HG02763 (cell line): Measurements from ENCODE around the gene NKPD1.
A peak's percentile ranks its signal among the peaks of the same experiment; 100 is the strongest.

Source experiments
- ATAC-seq: cut with Tn5 transposase; IDR thresholded peaks from one replicate; pipeline ENCODE4 v1.9.1; 2021; ENCODE audit warnings: mild to moderate bottlenecking, moderate library complexity; ENCODE audit not compliant: unreplicated experiment

The NKPD1 gene

GRCh38 chr19:45160870-45161737 is at the start of gene NKPD1:
Gene NKPD1, minus strand, starts transcription at chr19:45160982. Its CDS starts 832 bp downstream, at chr19:45160150.
- ATAC-seq: no peak

GRCh38 chr19:45206328-45206727 is 45.5 kb upstream of the NKPD1 start:
- no peak for ATAC-seq

GRCh38 chr19:45205810-45206209 is 45.0 kb upstream of the NKPD1 start:
- ATAC-seq: no peak

- ATAC-seq: no peak
Measured at GRCh38 chr19:45202637-45203036, 41.9 kb upstream of the NKPD1 start.

GRCh38 chr19:45200568-45200967 is 39.8 kb upstream of the NKPD1 start:
- no peak for ATAC-seq

- ATAC-seq: no peak
Measured at GRCh38 chr19:45195764-45196163, 35.0 kb upstream of the NKPD1 start.

GRCh38 chr19:45191375-45191774 is 30.6 kb upstream of the NKPD1 start:
- no peak for ATAC-seq

GRCh38 chr19:45189971-45190370 is 29.2 kb upstream of the NKPD1 start:
- ATAC-seq: no peak

- ATAC-seq: no peak
Measured at GRCh38 chr19:45187421-45188100, 26.8 kb upstream of the NKPD1 start.

- no peak for ATAC-seq
Measured at GRCh38 chr19:45186509-45187334, 25.9 kb upstream of the NKPD1 start.

GRCh38 chr19:45184115-45184514 is 23.3 kb upstream of the NKPD1 start:
- no peak for ATAC-seq

- no peak for ATAC-seq
Measured at GRCh38 chr19:45182758-45183157, 22.0 kb upstream of the NKPD1 start.

- ATAC-seq: no peak
Measured at GRCh38 chr19:45180936-45181335, 20.2 kb upstream of the NKPD1 start.

- no peak for ATAC-seq
Measured at GRCh38 chr19:45179892-45180370, 19.1 kb upstream of the NKPD1 start.

- no peak for ATAC-seq
Measured at GRCh38 chr19:45179072-45179891, 18.5 kb upstream of the NKPD1 start.

- peak; percentile 84 for ATAC-seq
Measured at GRCh38 chr19:45178262-45179071, 17.7 kb upstream of the NKPD1 start, which contains the start of gene BLOC1S3. Gene BLOC1S3, plus strand, starts transcription at chr19:45178784. Its CDS starts 513 bp downstream, at chr19:45179297.

- ATAC-seq: no peak
Measured at GRCh38 chr19:45177817-45178261, 17.1 kb upstream of the NKPD1 start, which contains the start of gene TRAPPC6A. Gene TRAPPC6A, minus strand, starts transcription at chr19:45178237. Its CDS starts 19 bp downstream, at chr19:45178218.

- ATAC-seq: no peak
Measured at GRCh38 chr19:45175515-45176345, 14.9 kb upstream of the NKPD1 start.
